WERI-Rb-1 (cell line): ENCODE data around the gene PDE4A.
"Not testable (repeated sequence)": the region's sequence is repeated elsewhere in the genome, so short reads cannot be mapped to it uniquely, and the experiment has no call there.

Experiments
- DNase-seq: peaks from one replicate; pipeline ENCODE4 v3.0.0-alpha.2; 2020
- H3K27ac ChIP-seq: fragments of 250-450 bp; sonication (Bioruptor Pico); 2 replicates; pipeline ENCODE4 v1.5.1; 2020; ENCODE audit warnings: mild to moderate bottlenecking, moderate library complexity
- H3K27me3 ChIP-seq: fragments of 250-450 bp; sonication (Bioruptor Pico); 2 replicates; pipeline ENCODE4 v1.5.1; 2021; ENCODE audit warnings: mild to moderate bottlenecking, low read depth, moderate library complexity; ENCODE audit not compliant: insufficient read depth, severe bottlenecking
- H3K36me3 ChIP-seq: fragments of 250-450 bp; sonication (Bioruptor Pico); 2 replicates; pipeline ENCODE4 v1.5.1; 2020; ENCODE audit warnings: mild to moderate bottlenecking, moderate library complexity
- H3K4me3 ChIP-seq: 2 replicates; pipeline ENCODE4 v1.5.1; 2011; ENCODE audit warnings: low read depth, mild to moderate bottlenecking, control low read depth, low read length
- H3K9me3 ChIP-seq: fragments of 250-450 bp; sonication (Bioruptor Pico); 2 replicates; pipeline ENCODE4 v1.5.1; 2021; ENCODE audit warnings: mild to moderate bottlenecking, moderate library complexity; ENCODE audit not compliant: severe bottlenecking
- TF ChIP-seq, protein P1 (sequence below): IDR thresholded peaks from 2 replicates; pipeline ENCODE4 v1.5.1; 2011; ENCODE audit warnings: low read depth, mild to moderate bottlenecking, control low read depth, inconsistent platforms, low read length

The PDE4A gene

DNA sequence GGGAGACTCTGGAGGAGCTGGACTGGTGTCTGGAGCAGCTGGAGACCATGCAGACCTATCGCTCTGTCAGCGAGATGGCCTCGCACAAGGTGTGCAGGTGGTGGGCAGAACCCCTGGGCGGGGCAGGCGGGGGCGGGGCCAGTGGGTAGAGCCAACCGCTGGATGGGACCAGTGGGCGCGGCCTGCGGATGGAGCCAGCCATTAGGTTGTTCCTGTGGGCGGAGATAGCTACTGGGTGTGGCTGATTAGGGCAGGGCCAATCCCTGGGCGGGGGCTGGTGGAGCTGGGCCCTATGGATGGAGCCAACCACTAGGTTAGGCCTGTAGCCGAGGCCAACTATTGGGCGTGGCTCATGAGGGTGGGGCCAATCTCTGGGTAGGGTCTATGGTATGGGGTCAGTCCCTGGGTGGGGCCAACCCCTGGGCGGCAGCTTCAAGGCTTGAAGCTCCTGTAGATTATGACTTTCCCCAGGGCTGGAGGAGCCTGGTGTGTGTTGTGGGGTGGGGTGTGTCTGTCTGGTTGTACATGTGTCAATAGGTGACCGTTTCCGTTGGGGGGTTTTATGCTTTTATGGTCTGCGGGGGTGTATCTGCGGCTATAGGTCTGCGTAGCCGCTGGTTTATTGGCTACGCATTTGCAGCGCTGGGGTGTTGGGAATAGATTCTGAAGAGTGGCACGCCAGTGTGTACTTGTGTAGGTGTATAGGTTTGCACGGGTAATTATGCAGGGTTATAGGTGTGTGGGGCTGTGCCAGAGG, 30.7 kb downstream of the PDE4A start:
- TF ChIP-seq, protein P1, sequence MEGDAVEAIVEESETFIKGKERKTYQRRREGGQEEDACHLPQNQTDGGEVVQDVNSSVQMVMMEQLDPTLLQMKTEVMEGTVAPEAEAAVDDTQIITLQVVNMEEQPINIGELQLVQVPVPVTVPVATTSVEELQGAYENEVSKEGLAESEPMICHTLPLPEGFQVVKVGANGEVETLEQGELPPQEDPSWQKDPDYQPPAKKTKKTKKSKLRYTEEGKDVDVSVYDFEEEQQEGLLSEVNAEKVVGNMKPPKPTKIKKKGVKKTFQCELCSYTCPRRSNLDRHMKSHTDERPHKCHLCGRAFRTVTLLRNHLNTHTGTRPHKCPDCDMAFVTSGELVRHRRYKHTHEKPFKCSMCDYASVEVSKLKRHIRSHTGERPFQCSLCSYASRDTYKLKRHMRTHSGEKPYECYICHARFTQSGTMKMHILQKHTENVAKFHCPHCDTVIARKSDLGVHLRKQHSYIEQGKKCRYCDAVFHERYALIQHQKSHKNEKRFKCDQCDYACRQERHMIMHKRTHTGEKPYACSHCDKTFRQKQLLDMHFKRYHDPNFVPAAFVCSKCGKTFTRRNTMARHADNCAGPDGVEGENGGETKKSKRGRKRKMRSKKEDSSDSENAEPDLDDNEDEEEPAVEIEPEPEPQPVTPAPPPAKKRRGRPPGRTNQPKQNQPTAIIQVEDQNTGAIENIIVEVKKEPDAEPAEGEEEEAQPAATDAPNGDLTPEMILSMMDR: no peak
- no peaks in the 10 kb centered on the region for H3K9me3 ChIP-seq
- no peak overlapping the region for H3K27ac ChIP-seq
- no peaks in the 10 kb centered on the region for H3K27me3 ChIP-seq
- no peak overlapping the region for H3K4me3 ChIP-seq
- H3K36me3 ChIP-seq: peaks cover 6% of the 10 kb centered on the region; the same call in 1 of the 2 replicates
- peak; percentile 56 for DNase-seq

DNA sequence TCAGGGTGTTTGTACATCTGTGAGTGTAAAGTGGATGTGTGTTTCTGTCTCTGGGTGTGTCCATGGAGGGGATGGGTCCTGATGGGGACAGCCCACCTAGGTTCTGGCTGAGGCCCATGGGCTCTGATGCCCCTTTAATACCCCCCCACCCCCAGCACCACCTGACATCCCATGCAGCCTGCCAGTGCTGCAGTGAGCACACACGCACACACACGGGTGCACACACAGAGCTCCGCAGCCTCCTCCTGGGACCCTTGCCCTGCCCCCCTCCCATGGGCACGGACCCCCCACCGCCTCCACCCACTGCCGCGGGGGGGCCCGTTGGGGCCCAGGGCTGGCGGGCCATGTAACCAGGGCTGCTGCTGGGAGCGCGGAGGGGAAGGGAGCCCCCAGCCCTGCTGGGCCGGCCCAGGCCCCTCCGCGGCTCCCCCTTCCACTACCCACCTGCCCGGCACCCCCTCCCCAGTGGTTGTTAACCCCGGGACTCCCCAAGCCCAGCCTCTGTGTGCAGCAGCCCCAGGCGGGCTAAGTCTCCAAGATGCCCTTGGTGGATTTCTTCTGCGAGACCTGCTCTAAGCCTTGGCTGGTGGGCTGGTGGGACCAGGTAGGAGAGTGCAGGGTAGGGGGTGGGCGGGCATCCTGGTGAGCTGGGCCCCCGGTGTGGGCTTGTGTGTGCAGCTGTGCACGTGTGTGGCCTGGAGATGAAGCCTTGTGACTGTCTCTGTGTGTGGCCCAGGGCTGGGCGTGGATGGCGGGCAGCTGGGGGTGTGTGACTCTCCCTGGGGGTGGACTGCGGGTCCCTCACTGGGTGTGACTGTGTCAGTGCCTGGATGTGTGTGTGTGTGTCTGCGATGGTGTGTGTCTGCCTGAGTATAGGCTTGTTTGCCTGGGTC, 32.6 kb downstream of the PDE4A start:
- H3K4me3 ChIP-seq: no peak overlapping the region
- DNase-seq: no peak

DNA sequence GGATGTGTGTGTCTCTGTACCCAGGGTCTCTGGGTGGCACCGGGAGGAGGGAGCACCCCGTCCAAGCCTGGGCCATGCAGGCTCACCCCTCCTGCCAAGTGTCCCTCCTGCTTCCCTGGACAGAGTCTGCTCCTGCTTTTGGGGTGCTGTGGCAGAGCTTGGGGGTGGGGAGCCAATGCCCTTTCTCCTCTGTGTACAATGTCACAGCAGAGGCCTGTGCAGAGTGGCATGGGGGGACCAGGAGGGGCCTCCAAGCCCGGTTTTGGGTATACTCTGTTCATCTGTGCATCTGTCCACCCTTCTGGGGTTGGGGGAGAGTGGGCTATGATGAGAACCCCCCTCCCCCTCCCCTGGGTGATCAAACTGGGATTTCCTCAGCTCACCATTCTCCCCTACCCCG, 33.5 kb downstream of the PDE4A start:
- H3K27me3 ChIP-seq: no peaks in the 10 kb centered on the region
- TF ChIP-seq, protein P1: no peak
- peaks cover 6% of the 10 kb centered on the region; the same call in 1 of the 2 replicates for H3K36me3 ChIP-seq
- H3K27ac ChIP-seq: no peak overlapping the region
- no peak for DNase-seq
- no peak overlapping the region for H3K4me3 ChIP-seq
- H3K9me3 ChIP-seq: no peaks in the 10 kb centered on the region

More for the DNA sequence above, 32.6 kb downstream of the PDE4A start:
- Histone ChIP-seq H3K9me3 (no peaks in the 10 kb centered on the region), H3K36me3 (peaks cover 6% of the 10 kb centered on the region; the same call in 1 of the 2 replicates), H3K27ac (no peak overlapping the region), H3K27me3 (no peaks in the 10 kb centered on the region)
- TF ChIP-seq, protein P1: no peak

DNA sequence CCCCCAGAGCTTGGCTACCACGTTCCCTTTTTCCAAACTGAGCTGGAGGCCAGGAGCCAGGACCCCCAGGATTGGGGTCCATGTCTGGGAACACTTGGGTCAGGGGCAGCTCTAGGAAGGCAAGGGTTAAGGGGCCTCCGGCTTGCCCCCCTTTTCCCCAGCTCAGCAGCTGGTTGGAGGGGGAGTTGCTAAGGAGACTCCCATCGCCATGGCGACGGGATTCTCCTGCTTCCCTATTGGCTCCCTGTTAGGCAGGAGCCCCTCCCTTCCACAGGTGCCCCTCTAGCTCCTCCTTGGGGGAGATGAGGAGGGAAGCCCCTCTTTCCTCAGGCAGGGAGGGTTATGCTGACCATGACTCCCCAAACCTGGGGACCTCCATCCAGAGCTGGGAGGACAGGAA, 33.9 kb downstream of the PDE4A start:
- H3K4me3 ChIP-seq: no peak overlapping the region
- TF ChIP-seq, protein P1: no peak
- DNase-seq: peak; percentile 66
- H3K27ac ChIP-seq: no peak overlapping the region
- H3K9me3 ChIP-seq: no peaks in the 10 kb centered on the region
- no peaks in the 10 kb centered on the region for H3K27me3 ChIP-seq
- peaks cover 2% of the 10 kb centered on the region; the same call in 1 of the 2 replicates for H3K36me3 ChIP-seq

DNA sequence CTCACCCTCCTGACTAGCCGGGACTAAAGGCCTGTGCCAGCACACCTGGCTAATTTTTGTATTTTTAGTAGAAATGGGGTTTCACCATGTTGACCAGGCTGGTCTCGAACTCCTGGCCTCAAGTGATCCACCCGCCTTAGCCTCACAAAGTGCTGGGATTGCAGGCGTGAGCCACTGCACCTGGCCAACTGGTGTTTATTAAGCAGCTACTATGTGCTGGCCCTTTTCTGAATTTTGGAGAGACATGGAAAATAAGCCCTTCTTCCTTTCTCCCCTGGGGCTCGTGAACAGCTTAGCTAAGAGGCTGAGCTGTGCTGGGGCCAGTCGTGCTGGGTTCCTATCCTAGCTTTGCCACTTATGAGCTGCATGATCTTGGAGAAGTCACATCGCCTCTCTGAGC, 38.4 kb downstream of the PDE4A start:
- DNase-seq, H3K27me3 ChIP-seq, H3K9me3 ChIP-seq, H3K27ac ChIP-seq, H3K36me3 ChIP-seq, H3K4me3 ChIP-seq: not testable (repeated sequence)

DNA sequence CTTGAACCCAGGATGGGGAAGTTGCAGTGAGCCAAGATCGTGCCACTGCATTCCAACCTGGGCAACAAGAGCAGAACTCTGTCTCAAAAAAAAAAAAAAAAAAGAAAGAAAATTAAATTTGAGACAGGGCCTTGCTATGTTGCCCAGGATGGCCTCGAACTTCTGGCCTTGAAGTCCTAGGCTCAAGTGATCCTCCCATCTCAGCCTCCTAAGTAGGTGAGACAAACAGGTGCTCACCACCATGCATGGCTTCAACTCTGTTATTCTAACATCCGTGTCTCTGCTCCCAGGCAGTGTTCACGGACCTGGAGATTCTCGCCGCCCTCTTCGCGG, 40.3 kb downstream of the PDE4A start:
- Histone ChIP-seq H3K9me3 (no peaks in the 10 kb centered on the region), H3K27ac (no peak overlapping the region), H3K36me3 (peaks cover 11% of the 10 kb centered on the region; the same call in 1 of the 2 replicates), H3K27me3 (no peaks in the 10 kb centered on the region), H3K4me3 (no peak overlapping the region)
- TF ChIP-seq, protein P1: no peak
- DNase-seq: no peak
